GM18858 (cell line): ENCODE data around the gene COG5.
A peak's percentile ranks its signal among the peaks of the same experiment; 100 is the strongest.

Source experiments
- ATAC-seq: cut with Tn5 transposase; IDR thresholded peaks from one replicate; pipeline ENCODE4 v1.9.1; 2021; ENCODE audit not compliant: unreplicated experiment

The COG5 gene

GRCh38 chr7:107344286-107344685 lies 219.4 kb downstream of the COG5 start:
- ATAC-seq, result no peak

DNA sequence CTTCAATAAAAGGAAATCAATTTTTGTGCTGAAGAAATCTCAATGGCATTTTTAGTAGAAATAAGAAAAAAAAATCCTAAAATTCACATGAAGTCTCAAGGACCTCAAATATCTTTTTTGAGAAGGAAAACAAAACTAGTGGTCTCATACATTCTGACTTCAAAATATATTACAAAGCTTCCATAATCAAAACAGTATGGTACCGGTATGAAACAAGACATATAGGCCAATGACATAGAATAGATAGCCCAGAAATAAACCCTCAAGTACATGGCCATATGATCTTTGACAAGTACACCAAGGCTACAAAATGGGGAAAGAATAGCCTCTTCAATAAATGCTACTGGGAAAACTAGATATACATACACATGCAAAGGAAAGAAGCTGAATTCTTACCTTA lies 225.6 kb downstream of the COG5 start:
- no peak for ATAC-seq

DNA sequence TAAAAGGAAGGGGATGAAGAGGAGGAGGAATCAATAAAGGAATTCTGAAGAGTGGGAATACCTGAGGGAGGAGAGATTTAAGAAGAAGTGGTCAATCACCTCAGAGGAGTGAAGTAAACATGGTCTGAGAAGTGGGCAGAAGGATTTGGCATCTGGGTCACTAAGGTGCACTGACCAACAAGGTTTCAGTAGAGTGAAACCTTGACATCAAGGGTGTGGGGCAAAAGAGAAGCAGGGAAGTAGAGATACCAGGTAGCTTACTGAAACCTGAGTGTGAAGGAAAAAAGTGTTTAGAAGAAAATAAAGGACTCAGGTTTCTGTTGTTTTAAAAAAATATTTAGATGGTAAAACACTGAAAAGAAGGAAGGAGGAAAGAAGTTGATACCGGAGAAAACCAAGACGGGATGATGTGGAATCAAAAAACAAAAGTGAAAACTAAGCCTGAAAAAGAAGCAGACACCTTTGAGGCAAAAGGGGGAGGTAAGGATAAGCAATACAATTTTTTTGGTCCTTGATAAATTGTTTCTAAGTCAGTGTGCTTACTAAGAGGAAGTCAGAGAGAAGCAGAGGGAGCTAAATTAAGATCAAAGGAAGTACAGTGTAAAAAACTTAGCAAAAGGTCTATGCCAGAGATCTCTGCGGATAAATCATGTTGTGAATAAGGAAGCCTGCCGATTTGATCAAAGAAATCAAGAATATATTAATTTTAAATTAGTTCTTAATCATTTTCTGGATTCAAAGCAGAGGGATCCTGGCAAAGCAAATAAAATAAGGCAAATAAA lies 231.0 kb downstream of the COG5 start:
- ATAC-seq, result peak; percentile 50

GRCh38 chr7:107330478-107330877 lies 233.2 kb downstream of the COG5 start:
- no peak for ATAC-seq

GRCh38 chr7:107327986-107328569 lies 235.6 kb downstream of the COG5 start:
- no peak for ATAC-seq

DNA sequence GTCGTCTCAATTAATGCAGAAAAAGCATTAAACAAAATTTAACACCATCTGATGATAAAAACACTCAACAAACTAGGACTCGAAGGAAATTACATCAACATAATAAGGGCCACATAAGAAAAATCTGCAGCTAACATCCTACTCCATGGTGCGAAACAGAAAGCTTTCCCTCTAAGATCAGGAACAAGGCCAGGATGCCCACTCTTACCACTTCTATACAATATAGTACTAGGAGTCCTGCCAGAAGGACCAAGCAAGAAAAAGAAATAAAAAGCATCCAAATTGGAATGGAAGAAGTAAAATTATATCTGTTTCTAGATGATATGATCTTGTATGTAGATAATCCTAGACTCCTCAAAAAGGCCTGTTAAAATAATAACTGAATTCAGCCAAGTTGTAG lies 237.7 kb downstream of the COG5 start:
- no peak for ATAC-seq

GRCh38 chr7:107322015-107322414 lies 241.7 kb downstream of the COG5 start:
- ATAC-seq, result no peak

GRCh38 chr7:107321611-107322010 lies 242.1 kb downstream of the COG5 start:
- ATAC-seq, result no peak

- no peak for ATAC-seq
Observed at GRCh38 chr7:107319724-107320228, 243.9 kb downstream of the COG5 start.

DNA sequence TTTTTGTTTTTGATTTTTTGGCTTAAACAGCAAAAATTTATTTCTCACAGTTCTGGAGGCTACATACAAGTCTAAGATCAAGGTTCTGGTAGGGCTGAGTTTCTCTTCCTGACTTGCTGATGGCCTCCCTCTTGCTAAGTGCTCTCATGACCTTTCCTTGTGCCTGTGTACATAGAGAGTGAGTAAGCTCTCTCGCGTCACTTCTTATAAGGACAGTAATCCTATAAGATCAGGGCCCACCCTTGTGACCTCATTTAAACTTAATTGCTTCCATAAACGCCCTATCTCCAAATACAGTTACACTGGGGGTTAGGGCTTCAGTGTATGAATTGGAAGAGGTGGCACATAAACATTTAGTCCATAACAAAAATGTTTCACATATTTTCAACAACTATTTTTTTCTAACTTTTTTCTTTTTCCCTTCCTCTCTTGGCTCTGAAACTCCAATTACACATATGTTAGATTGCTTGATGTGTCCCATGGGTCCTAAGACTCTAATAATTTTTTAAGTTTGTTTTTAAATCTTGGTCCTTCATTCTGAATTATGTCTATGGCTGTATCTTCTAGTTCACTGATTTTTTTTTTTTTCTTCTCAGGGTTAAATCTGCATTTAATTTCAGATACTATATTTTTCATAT lies 245.1 kb downstream of the COG5 start:
- no peak for ATAC-seq

DNA sequence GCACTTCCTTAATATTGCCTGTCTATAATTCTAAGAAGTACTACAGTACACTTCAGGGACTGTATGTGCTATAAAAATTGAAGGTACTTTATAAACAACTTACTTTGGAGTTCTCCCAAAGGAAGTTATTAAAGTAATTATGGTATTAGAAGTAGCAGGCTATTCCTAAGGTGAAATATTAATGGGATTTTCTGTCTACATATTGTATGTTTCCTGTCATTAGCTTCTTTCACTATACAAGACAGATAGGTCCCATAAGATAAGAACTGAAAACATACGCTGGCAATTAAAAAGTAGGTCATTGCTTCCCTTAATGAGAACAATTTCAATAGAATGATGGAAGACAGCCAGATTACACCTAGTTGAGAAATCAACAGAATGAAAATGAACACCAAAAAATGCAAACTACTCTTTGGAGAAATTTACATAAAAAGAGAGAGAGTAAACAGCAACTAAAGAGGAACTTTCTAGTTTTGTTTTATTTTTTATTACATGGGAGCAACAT lies 248.0 kb downstream of the COG5 start:
- ATAC-seq, result no peak

DNA sequence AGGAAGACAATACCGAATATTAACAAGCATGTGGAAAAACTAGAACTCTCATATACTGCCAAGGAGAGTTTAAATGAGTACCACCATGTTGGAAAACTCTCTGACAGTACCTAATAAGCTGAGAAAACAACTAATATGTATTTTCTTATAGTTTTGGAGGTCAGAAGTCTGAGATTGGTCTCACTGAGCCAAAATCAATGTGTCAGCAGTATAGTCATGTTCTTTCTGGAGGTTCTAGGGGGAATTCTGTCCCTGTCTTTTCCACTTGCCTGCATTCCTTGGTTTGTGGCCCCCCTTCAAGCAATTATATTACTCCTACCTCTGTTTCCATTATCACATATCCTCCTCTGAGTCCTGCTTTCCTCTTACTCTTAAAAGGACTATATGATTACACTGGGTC lies 250.4 kb downstream of the COG5 start:
- ATAC-seq, result no peak

GRCh38 chr7:107312418-107312817 lies 251.3 kb downstream of the COG5 start:
- no peak for ATAC-seq

DNA sequence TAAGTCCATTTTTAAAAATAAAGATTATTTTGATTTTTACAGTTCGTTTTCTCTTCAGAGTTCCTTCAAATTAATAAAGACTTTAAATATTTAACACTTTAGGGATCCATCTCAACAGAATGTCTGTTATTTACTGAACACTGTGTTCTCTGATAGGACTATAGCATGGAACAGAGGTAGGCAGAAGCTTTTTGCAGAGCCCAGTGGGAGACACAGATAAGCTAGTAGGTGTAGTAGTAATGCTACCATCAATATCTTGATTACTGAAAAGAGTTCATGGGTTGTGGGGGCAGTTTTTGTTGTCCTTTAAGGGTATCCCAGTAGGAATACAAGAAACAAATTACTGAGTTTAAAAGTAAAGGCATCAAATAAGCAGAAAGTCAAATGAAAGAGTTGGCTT lies 254.4 kb downstream of the COG5 start:
- ATAC-seq, result no peak

- no peak for ATAC-seq
Observed at GRCh38 chr7:107304636-107305035, 259.1 kb downstream of the COG5 start.

- ATAC-seq, result no peak
Observed at GRCh38 chr7:107304063-107304462, 259.7 kb downstream of the COG5 start.

DNA sequence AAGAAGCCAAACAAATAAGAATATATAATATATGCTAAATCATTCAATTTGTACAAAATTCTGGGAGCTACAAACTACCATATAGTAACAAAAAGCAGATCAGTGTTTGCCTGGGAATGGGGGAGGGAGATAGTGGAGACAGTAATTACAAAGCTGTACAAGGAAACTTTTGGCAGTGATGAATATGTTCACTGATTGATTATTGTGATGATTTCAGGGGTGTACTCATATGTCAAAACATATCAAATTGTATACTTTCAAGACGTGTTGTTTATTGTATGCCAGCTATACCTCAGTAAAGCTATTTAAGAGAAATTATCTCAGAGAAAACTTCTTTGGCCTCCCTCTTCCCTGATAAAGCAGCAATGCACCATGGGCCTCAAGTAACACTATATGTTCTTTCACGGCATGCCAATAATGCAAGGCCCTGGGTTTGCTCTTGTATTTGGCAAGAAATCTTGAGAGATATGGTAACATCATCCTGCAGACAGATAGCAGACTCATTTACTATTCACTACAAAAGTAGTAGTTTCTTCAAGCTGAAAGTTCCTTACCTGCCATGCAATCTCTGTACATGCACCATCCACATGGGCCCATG lies 261.4 kb downstream of the COG5 start:
- no peak for ATAC-seq

DNA sequence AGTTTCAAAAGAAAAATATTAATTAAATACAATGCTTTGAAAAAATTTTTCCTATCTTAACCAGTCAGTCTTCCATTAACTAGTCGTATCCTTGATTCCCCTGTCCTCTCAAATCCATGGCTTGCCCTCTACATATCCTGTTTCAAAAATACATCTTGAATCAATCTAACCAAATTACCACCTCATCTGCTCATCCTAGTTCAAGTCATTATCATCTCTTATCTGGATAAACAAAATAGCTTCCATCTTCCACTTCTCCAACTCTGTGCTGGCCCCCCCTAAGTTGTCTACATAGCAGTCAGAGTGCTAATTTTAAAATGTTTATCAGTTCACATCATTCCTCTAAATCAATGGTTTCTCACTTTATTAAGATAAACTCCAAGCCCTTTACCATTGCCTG lies 269.5 kb downstream of the COG5 start:
- no peak for ATAC-seq

- no peak for ATAC-seq
Observed at GRCh38 chr7:107292591-107292990, 271.1 kb downstream of the COG5 start.

GRCh38 chr7:107291434-107291833 lies 272.3 kb downstream of the COG5 start:
- no peak for ATAC-seq

- no peak for ATAC-seq
Observed at GRCh38 chr7:107286751-107287621, 276.7 kb downstream of the COG5 start.
